ENCODE measurements around the gene NUDCD3. TPM values are rescaled to one million over a fixed set of nuclear protein-coding genes. Genes with fewer than 3 reads are reported as not detected.

The NUDCD3 gene
- total RNA-seq, 3 donors from 2014 or later = 52.1 to 64.0 (median 60.0) TPM

- TF ChIP-seq POLR2AphosphoS5 (IDR thresholded peaks at IDR 0.05) (no peak), POLR2A (IDR thresholded peaks at IDR 0.05) (no peak)
- TF ChIP-seq, protein P1, sequence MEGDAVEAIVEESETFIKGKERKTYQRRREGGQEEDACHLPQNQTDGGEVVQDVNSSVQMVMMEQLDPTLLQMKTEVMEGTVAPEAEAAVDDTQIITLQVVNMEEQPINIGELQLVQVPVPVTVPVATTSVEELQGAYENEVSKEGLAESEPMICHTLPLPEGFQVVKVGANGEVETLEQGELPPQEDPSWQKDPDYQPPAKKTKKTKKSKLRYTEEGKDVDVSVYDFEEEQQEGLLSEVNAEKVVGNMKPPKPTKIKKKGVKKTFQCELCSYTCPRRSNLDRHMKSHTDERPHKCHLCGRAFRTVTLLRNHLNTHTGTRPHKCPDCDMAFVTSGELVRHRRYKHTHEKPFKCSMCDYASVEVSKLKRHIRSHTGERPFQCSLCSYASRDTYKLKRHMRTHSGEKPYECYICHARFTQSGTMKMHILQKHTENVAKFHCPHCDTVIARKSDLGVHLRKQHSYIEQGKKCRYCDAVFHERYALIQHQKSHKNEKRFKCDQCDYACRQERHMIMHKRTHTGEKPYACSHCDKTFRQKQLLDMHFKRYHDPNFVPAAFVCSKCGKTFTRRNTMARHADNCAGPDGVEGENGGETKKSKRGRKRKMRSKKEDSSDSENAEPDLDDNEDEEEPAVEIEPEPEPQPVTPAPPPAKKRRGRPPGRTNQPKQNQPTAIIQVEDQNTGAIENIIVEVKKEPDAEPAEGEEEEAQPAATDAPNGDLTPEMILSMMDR (IDR thresholded peaks at IDR 0.05) = no peak
- no peak overlapping the region for H3K4me3 ChIP-seq
- DNase-seq (ENCODE audit: low spot score in 2 of 2) = no peak
- H3K27ac ChIP-seq = no peak overlapping the region
- H3K4me1 ChIP-seq = no peaks in the 10 kb centered on the region
- H3K36me3 ChIP-seq = no peaks in the 10 kb centered on the region
- H3K9me3 ChIP-seq = no peaks in the 10 kb centered on the region
- H3K27me3 ChIP-seq = no peaks in the 10 kb centered on the region
- intact Hi-C loops (cut with DNase I; ENCODE audit: low total_unique reads) = no loop called here
Observed at GRCh38 chr7:44455155-44455554, 35.3 kb downstream of the NUDCD3 start.

DNA sequence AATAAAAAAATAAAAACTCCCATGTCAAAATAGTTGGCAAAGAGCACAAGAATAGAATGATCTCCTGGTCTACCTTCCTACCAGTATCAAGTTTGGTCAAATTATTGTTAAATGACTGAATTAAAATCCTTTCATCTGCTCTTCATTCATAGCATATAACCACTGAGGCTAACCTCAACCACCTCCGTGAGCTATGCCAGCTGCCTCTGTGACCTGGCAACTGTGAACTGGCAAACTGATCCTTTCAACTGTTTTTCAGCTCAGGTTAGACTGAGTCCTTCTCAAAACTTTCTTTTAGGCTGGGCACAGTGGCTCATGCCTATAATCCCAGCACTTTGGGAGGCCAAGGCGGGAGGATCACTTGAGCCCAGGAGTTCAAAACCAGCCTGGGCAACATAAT is 36.1 kb downstream of the NUDCD3 start:
- H3K9me3 ChIP-seq = no peaks in the 10 kb centered on the region
- H3K4me1 ChIP-seq = no peaks in the 10 kb centered on the region
- H3K27me3 ChIP-seq = no peaks in the 10 kb centered on the region
- no peaks in the 10 kb centered on the region for H3K36me3 ChIP-seq
- H3K27ac ChIP-seq = no peak overlapping the region
- DNase-seq (ENCODE audit: low spot score in 2 of 2) = no peak
- no peak overlapping the region for H3K4me3 ChIP-seq
- no peak for TF ChIP-seq POLR2AphosphoS5 (IDR thresholded peaks at IDR 0.05)
- TF ChIP-seq, protein P1 (IDR thresholded peaks at IDR 0.05) = no peak
- no peak for TF ChIP-seq POLR2A (IDR thresholded peaks at IDR 0.05)
- intact Hi-C loops (cut with DNase I; ENCODE audit: low total_unique reads) = no loop called here

- no peaks in the 10 kb centered on the region for H3K9me3 ChIP-seq
- no peaks in the 10 kb centered on the region for H3K4me1 ChIP-seq
- intact Hi-C loops (cut with DNase I; ENCODE audit: low total_unique reads) = no loop called here
- H3K4me3 ChIP-seq = no peak overlapping the region
- H3K27ac ChIP-seq = no peak overlapping the region
- TF ChIP-seq POLR2A (IDR thresholded peaks at IDR 0.05) (no peak), POLR2AphosphoS5 (IDR thresholded peaks at IDR 0.05) (no peak)
- TF ChIP-seq, protein P1 (IDR thresholded peaks at IDR 0.05) = no peak
- H3K36me3 ChIP-seq = no peaks in the 10 kb centered on the region
- no peaks in the 10 kb centered on the region for H3K27me3 ChIP-seq
- no peak for DNase-seq (ENCODE audit: low spot score in 2 of 2)
Observed at GRCh38 chr7:44451123-44451522, 39.3 kb downstream of the NUDCD3 start.

- intact Hi-C loops (cut with DNase I; ENCODE audit: low total_unique reads) = no loop called here
- Histone ChIP-seq H3K36me3 (no peaks in the 10 kb centered on the region), H3K27ac (no peak overlapping the region), H3K27me3 (no peaks in the 10 kb centered on the region), H3K9me3 (no peaks in the 10 kb centered on the region), H3K4me3 (no peak overlapping the region), H3K4me1 (no peaks in the 10 kb centered on the region)
- DNase-seq (ENCODE audit: low spot score in 2 of 2) = no peak
- TF ChIP-seq POLR2A (IDR thresholded peaks at IDR 0.05) = no peak
- TF ChIP-seq POLR2AphosphoS5 (IDR thresholded peaks at IDR 0.05) = no peak
- TF ChIP-seq, protein P1 (IDR thresholded peaks at IDR 0.05) = no peak
Observed at GRCh38 chr7:44449584-44449928, 40.9 kb downstream of the NUDCD3 start.

GRCh38 chr7:44448922-44449583 is 41.4 kb downstream of the NUDCD3 start:
- H3K27ac ChIP-seq = no peak overlapping the region
- DNase-seq (ENCODE audit: low spot score in 2 of 2) = no peak
- TF ChIP-seq, protein P1 (IDR thresholded peaks at IDR 0.05) = no peak
- H3K9me3 ChIP-seq = no peaks in the 10 kb centered on the region
- H3K4me3 ChIP-seq = no peak overlapping the region
- no peaks in the 10 kb centered on the region for H3K27me3 ChIP-seq
- intact Hi-C loops (cut with DNase I; ENCODE audit: low total_unique reads) = no loop called here
- H3K36me3 ChIP-seq = no peaks in the 10 kb centered on the region
- H3K4me1 ChIP-seq = no peaks in the 10 kb centered on the region
